22Rv1 (cell line): ENCODE data around the gene ZNF302.
"Not testable (repeated sequence)": the region's sequence is repeated elsewhere in the genome, so short reads cannot be mapped to it uniquely, and the experiment has no call there.

Source experiments
- H3K27ac ChIP-seq: fragments of 450-650 bp; 2 replicates; pipeline ENCODE4 v1.5.1; 2017
- CTCF ChIP-seq: fragments of 450-650 bp; IDR thresholded peaks from 2 replicates; pipeline ENCODE4 v1.5.1; 2017; ENCODE audit warnings: mild to moderate bottlenecking
- ZFX ChIP-seq: fragments of 450-650 bp; IDR thresholded peaks from 2 replicates; pipeline ENCODE4 v1.6.1; 2017; ENCODE audit warnings: antibody characterized with exemption, borderline replicate concordance

The ZNF302 gene

GRCh38 chr19:34651747-34652146, 25.7 kb upstream of the ZNF302 start:
- no peak overlapping the region for H3K27ac ChIP-seq
- no peak for TF ChIP-seq ZFX
- no peak for TF ChIP-seq CTCF

GRCh38 chr19:34654796-34655195, 22.7 kb upstream of the ZNF302 start:
- TF ChIP-seq ZFX (no peak), CTCF (no peak)

GRCh38 chr19:34655651-34656050, 21.8 kb upstream of the ZNF302 start:
- TF ChIP-seq CTCF (no peak), ZFX (no peak)
- H3K27ac ChIP-seq = no peak overlapping the region

More at GRCh38 chr19:34654796-34655195, 22.7 kb upstream of the ZNF302 start:
- H3K27ac ChIP-seq = no peak overlapping the region

- TF ChIP-seq ZFX (no peak), CTCF (no peak)
- H3K27ac ChIP-seq = no peak overlapping the region
Observed at GRCh38 chr19:34661357-34661756, 16.1 kb upstream of the ZNF302 start.

GRCh38 chr19:34662919-34663318, 14.6 kb upstream of the ZNF302 start:
- H3K27ac ChIP-seq = no peak overlapping the region
- no peak for TF ChIP-seq ZFX
- peak; percentile 76 for TF ChIP-seq CTCF

- TF ChIP-seq ZFX = no peak
- TF ChIP-seq CTCF = no peak
- no peak overlapping the region for H3K27ac ChIP-seq
Observed at GRCh38 chr19:34664168-34664567, 13.3 kb upstream of the ZNF302 start.

GRCh38 chr19:34664870-34665269, 12.6 kb upstream of the ZNF302 start:
- no peak for TF ChIP-seq ZFX
- no peak overlapping the region for H3K27ac ChIP-seq

GRCh38 chr19:34665275-34665674, 12.2 kb upstream of the ZNF302 start:
- H3K27ac ChIP-seq = not testable (repeated sequence)
